Testis (tissue), 3 donors: ENCODE measurements around the gene KRT6A. TPM values are rescaled to one million over a fixed set of nuclear protein-coding genes. Genes with fewer than 3 reads are reported as not detected.

ENCODE experiments used
- DNase-seq: peaks from one replicate; pipeline ENCODE4 v3.0.0-alpha.2; 2019
- H3K27ac ChIP-seq, 2 donors: fragments of 200-600 bp; sonication (generic); one replicate each; pipeline ENCODE4 v1.5.1; 2019
- H3K27me3 ChIP-seq: fragments of 200-600 bp; sonication (generic); one replicate; pipeline ENCODE4 v1.5.1; 2019
- H3K36me3 ChIP-seq: fragments of 200-600 bp; sonication (generic); one replicate; pipeline ENCODE4 v1.5.1; 2017; ENCODE audit warnings: low read depth; ENCODE audit errors: missing control alignments
- H3K4me1 ChIP-seq: fragments of 200-600 bp; sonication (generic); one replicate; pipeline ENCODE4 v1.5.1; 2019
- H3K4me3 ChIP-seq, 2 donors: fragments of 200-600 bp; sonication (generic); one replicate each; pipeline ENCODE4 v1.5.1; 2017 to 2019
- H3K9me3 ChIP-seq: fragments of 200-600 bp; sonication (generic); one replicate; pipeline ENCODE4 v1.5.1; 2017
- POLR2A ChIP-seq: fragments of 450-650 bp; IDR thresholded peaks from one replicate; pipeline ENCODE4 v1.6.1; 2017; ENCODE audit warnings: antibody characterized with exemption, mild to moderate bottlenecking, moderate library complexity
- WGBS, 2 donors: methylation state at CpG; one replicate each; pipeline ENCODE4 v1.1.5; 2018; 5-methylcytosine and 5-hydroxymethylcytosine counted together
- intact Hi-C: fragments of 100-400 bp; cut with DNase I; formaldehyde crosslinking; loops from one replicate; pipeline ENCODE4 v1.15.1; 2023; ENCODE audit warnings: low total_unique reads
- polyA plus RNA-seq: library from polyadenylated mRNA; stranded (reverse); fragments of 350-450 nt; fragmentation: Illumina TruSeq; extraction: RNeasy Lipid Tissue Mini Kit (QIAGEN cat#74804); gene quantifications from one replicate; pipeline ENCODE4 v1.2.3, GENCODE V29; 2014; ENCODE audit warnings: low read depth, low replicate concordance; ENCODE audit not compliant: insufficient read depth
- total RNA-seq, 2 donors: library from RNA; depleted of rRNA; stranded (reverse); fragments of >200 nt; gene quantifications; one replicate each; pipeline ENCODE4 v1.2.3, GENCODE V29; 2016
- TF ChIP-seq, protein P1 (sequence below), 3 experiments: fragments of 450-650 bp in 2 of 3; fragments of 200-600 bp in 1 of 3; sonication (generic) in 1 of 3; IDR thresholded peaks; one replicate each; pipeline ENCODE4 v1.5.1; 2016 to 2019; ENCODE audit warnings: antibody characterized with exemption in 3 of 3, mild to moderate bottlenecking in 2 of 3, moderate library complexity in 1 of 3

Gene KRT6A
- total and polyA plus RNA-seq, 3 donors from 2014 or later = 0.19 to 1.5 (median 0.63) TPM

DNA sequence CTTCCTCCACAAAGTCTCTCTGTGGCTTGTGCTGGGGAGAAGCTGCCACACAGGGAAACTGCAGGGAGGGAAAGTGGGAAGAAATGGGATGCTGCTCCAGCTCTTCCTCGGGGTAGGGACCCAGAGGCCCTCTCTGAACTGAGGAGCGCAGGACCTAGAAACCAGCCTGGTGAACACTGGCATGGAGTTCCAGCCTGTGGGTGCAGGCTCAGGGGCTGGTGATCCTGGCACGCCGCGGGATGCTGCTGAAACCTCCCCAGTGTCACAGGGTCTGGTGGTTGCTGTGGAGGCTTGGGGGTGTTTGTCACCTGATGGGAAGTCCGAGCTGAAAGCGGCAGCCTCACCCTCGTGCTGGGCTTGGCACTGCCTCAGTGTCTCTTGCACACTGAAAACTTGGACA is 53.6 kb downstream of the KRT6A start:
- Histone ChIP-seq H3K27ac (no peak overlapping the region), H3K9me3 (no peaks in the 10 kb centered on the region)
- 81 to 82% methylated on average over 8 of the region's 8 CpGs for WGBS, 2 donors

DNA sequence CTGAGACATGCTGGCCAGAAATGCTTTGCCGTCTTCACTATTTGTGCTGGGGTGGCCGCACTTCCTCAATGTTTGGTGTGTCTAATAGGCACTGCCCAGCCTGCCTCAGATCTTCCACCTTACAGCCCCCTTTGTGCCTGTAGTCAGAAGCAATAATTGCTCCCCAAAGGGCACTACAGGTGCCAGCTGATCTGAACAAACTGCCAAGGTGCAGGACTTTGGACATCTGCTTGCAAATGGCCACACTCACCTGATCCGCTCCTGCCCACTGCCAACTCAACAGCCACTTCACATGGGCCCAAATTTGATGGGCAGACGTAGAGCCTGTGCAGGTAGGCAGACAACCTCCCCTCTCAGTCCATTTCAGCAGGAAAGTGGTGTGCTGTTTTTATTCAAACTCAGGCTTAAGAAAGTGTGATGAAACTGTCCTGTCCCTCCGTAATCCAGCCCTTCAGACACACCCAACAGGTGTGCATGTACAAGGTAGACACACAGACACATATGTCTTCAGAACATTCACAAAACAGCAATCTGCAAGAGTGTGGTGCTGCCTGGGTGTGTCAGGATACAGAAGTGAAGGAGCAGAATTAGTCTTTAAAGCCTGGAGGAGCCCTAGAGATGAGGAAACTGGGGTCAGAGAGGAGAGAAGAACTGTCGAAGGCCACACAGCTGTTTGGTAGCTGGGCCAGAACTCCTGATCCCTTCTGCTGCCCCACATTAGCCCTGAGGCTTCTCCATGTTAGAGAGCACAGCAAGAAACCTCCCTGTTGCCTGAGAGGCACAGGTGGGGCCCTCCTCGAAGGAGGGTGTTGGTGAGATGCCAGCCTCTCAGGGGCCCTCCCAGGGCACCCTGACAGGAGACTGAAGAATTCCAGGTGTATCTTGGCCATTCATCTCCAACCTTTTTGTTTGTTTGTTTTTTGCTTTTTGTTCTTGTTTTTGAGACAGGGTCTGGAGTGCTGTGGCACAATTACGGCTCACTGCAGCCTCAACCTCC is 54.5 kb downstream of the KRT6A start:
- Histone ChIP-seq H3K4me3 (no peak overlapping the region), H3K27me3 (no peaks in the 10 kb centered on the region), H3K4me1 (no peaks in the 10 kb centered on the region), H3K27ac (no peak overlapping the region), H3K9me3 (no peaks in the 10 kb centered on the region), H3K36me3 (no peaks in the 10 kb centered on the region)
- DNase-seq = no peak
- WGBS, 2 donors = 88 to 92% methylated on average over 7 to 8 of the region's 8 CpGs
- TF ChIP-seq POLR2A = no peak
- TF ChIP-seq, protein P1, sequence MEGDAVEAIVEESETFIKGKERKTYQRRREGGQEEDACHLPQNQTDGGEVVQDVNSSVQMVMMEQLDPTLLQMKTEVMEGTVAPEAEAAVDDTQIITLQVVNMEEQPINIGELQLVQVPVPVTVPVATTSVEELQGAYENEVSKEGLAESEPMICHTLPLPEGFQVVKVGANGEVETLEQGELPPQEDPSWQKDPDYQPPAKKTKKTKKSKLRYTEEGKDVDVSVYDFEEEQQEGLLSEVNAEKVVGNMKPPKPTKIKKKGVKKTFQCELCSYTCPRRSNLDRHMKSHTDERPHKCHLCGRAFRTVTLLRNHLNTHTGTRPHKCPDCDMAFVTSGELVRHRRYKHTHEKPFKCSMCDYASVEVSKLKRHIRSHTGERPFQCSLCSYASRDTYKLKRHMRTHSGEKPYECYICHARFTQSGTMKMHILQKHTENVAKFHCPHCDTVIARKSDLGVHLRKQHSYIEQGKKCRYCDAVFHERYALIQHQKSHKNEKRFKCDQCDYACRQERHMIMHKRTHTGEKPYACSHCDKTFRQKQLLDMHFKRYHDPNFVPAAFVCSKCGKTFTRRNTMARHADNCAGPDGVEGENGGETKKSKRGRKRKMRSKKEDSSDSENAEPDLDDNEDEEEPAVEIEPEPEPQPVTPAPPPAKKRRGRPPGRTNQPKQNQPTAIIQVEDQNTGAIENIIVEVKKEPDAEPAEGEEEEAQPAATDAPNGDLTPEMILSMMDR (IDR thresholded peaks at IDR 0.05) = no peak
- intact Hi-C loops = no loop called here

More for the DNA sequence above, 53.6 kb downstream of the KRT6A start:
- Histone ChIP-seq H3K36me3 (no peaks in the 10 kb centered on the region), H3K27me3 (no peaks in the 10 kb centered on the region), H3K4me1 (no peaks in the 10 kb centered on the region), H3K4me3 (no peak overlapping the region)
- no peak for TF ChIP-seq POLR2A
- TF ChIP-seq, protein P1 (IDR thresholded peaks at IDR 0.05) = no peak
- DNase-seq = no peak
- intact Hi-C loops = no loop called here

DNA sequence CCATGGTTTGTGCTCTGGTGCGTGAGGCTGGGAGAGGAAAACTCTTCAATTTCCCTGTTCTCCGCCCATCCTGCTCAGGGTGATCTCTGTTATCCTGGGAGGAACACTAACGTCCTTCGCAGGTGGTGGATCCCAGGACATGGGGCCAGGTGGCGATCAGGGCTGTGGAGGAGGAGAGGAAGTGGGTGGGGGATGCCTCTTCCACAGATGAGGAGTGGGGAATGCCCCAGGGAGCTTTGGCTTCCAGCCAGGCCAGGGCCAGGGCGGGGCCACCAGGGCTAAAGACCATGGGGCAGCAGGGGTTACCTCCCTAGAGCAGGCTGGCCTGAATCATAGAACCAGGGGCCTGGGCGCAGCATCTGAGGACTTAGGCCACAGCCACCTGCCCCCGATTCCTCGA is 55.5 kb downstream of the KRT6A start:
- TF ChIP-seq POLR2A = no peak
- TF ChIP-seq, protein P1 (IDR thresholded peaks at IDR 0.05) = no peak

More for the DNA sequence above, 55.5 kb downstream of the KRT6A start:
- Histone ChIP-seq H3K36me3 (no peaks in the 10 kb centered on the region), H3K27me3 (no peaks in the 10 kb centered on the region), H3K27ac (no peak overlapping the region), H3K9me3 (no peaks in the 10 kb centered on the region), H3K4me1 (no peaks in the 10 kb centered on the region), H3K4me3 (no peak overlapping the region)
- intact Hi-C loops = no loop called here
- 83 to 84% methylated on average over 8 to 9 of the region's 9 CpGs for WGBS, 2 donors
- DNase-seq = no peak

Other genes starting within 250 kb of the KRT6A start
- gene KRT86, start 218.6 kb downstream of the KRT6A start, total RNA-seq = 1 to 10 TPM; 2.3 to 3.2 TPM
- gene KRT86, start 218.6 kb downstream of the KRT6A start, polyA plus RNA-seq = 4.0 TPM
- gene KRT81, start 201.7 kb downstream of the KRT6A start, total RNA-seq = under 1 TPM in 1 of 2 donors, not detected in 1; 0.74 TPM
- gene KRT81, start 201.7 kb downstream of the KRT6A start, polyA plus RNA-seq = not detected
- 1 to 10 TPM in 1 of 2 donors, under 1 TPM in 1; 0.39 to 1.2 TPM for gene KRT83, start 171.9 kb downstream of the KRT6A start, total RNA-seq
- 0.44 TPM for gene KRT83, start 171.9 kb downstream of the KRT6A start, polyA plus RNA-seq
- under 1 TPM; 0.71 to 0.74 TPM for gene KRT85, start 125.8 kb downstream of the KRT6A start, total RNA-seq
- gene KRT85, start 125.8 kb downstream of the KRT6A start, polyA plus RNA-seq = 1.5 TPM
- under 1 TPM in 1 of 2 donors, not detected in 1; 0.43 TPM for gene KRT84, start 107.6 kb downstream of the KRT6A start, total RNA-seq
- not detected for gene KRT84, start 107.6 kb downstream of the KRT6A start, polyA plus RNA-seq
- gene KRT82, start 86.9 kb downstream of the KRT6A start, total RNA-seq = not detected
- gene KRT82, start 86.9 kb downstream of the KRT6A start, polyA plus RNA-seq = not detected
- under 1 TPM in 1 of 2 donors, not detected in 1; 0.19 TPM for gene KRT75, start 58.9 kb downstream of the KRT6A start, total RNA-seq
- gene KRT75, start 58.9 kb downstream of the KRT6A start, polyA plus RNA-seq = not detected
- under 1 TPM in 1 of 2 donors, not detected in 1; 0.19 TPM for gene KRT6B, start 41.1 kb downstream of the KRT6A start, total RNA-seq
- gene KRT6B, start 41.1 kb downstream of the KRT6A start, polyA plus RNA-seq = not detected
- under 1 TPM in 1 of 2 donors, not detected in 1; 0.16 TPM for gene KRT6C, start 19.5 kb downstream of the KRT6A start, total RNA-seq
- gene KRT6C, start 19.5 kb downstream of the KRT6A start, polyA plus RNA-seq = not detected
- gene KRT5, start 27.1 kb upstream of the KRT6A start, total RNA-seq = 1 to 10 TPM in 1 of 2 donors, under 1 TPM in 1; 0.39 to 1.1 TPM
- gene KRT5, start 27.1 kb upstream of the KRT6A start, polyA plus RNA-seq = 2.6 TPM
- under 1 TPM in 1 of 2 donors, not detected in 1; 0.12 TPM for gene KRT71, start 59.9 kb upstream of the KRT6A start, total RNA-seq
- gene KRT71, start 59.9 kb upstream of the KRT6A start, polyA plus RNA-seq = not detected
- 1 to 10 TPM in 1 of 2 donors, under 1 TPM in 1; 0.87 to 3.9 TPM for gene KRT74, start 80.6 kb upstream of the KRT6A start, total RNA-seq
- 2.2 TPM for gene KRT74, start 80.6 kb upstream of the KRT6A start, polyA plus RNA-seq
- gene KRT72, start 108.2 kb upstream of the KRT6A start, total RNA-seq = 10 to 100 TPM; 11.7 to 16.5 TPM
- 85.0 TPM for gene KRT72, start 108.2 kb upstream of the KRT6A start, polyA plus RNA-seq
- under 1 TPM in 1 of 2 donors, not detected in 1; 0.16 TPM for gene KRT73, start 125.3 kb upstream of the KRT6A start, total RNA-seq
- gene KRT73, start 125.3 kb upstream of the KRT6A start, polyA plus RNA-seq = not detected
- gene KRT2, start 159.0 kb upstream of the KRT6A start, total RNA-seq = not detected
- gene KRT2, start 159.0 kb upstream of the KRT6A start, polyA plus RNA-seq = not detected
- not detected for gene KRT1, start 187.2 kb upstream of the KRT6A start, total RNA-seq
- gene KRT1, start 187.2 kb upstream of the KRT6A start, polyA plus RNA-seq = 0.20 TPM
- under 1 TPM in 1 of 2 donors, not detected in 1; 0.74 TPM for gene KRT77, start 210.3 kb upstream of the KRT6A start, total RNA-seq
- gene KRT77, start 210.3 kb upstream of the KRT6A start, polyA plus RNA-seq = 0.33 TPM